Uterus (tissue), 4 donors: ENCODE results near the gene ARID1B. TPM values are rescaled to one million over a fixed set of nuclear protein-coding genes. Genes with fewer than 3 reads are reported as not detected.

ENCODE experiments used
- DNase-seq, 2 donors: peaks; one replicate each; pipeline ENCODE4 v3.0.0-alpha.2; 2019 to 2020
- H3K27ac ChIP-seq, 2 donors: fragments of 200-600 bp; sonication (generic); 1 replicate in 1 of 2; 2 replicates in 1 of 2; pipeline ENCODE4 v1.5.1; 2016 to 2018
- H3K27me3 ChIP-seq, 2 donors: fragments of 200-600 bp; sonication (generic); one replicate each; pipeline ENCODE4 v1.5.1; 2018 to 2019; ENCODE audit warnings: control low read depth in 1 of 2
- H3K36me3 ChIP-seq, 2 donors: fragments of 200-600 bp; sonication (generic); one replicate each; pipeline ENCODE4 v1.5.1; 2019; ENCODE audit warnings: control low read depth in 1 of 2
- H3K4me1 ChIP-seq, 2 donors: fragments of 200-600 bp; sonication (generic); one replicate each; pipeline ENCODE4 v1.5.1; 2018 to 2019; ENCODE audit warnings: control low read depth in 1 of 2
- H3K4me3 ChIP-seq, 2 donors: fragments of 200-600 bp; sonication (generic); 1 replicate in 1 of 2; 2 replicates in 1 of 2; pipeline ENCODE4 v1.5.1; 2018 to 2019; ENCODE audit warnings: mild to moderate bottlenecking in 1 of 2
- H3K9me3 ChIP-seq, 2 donors: fragments of 200-600 bp; sonication (generic); one replicate each; pipeline ENCODE4 v1.5.1; 2019; ENCODE audit warnings: control low read depth in 1 of 2
- CTCF ChIP-seq, 4 experiments: fragments of 200-600 bp in 2 of 4; fragments of 450-650 bp in 2 of 4; sonication (generic) in 2 of 4; IDR thresholded peaks; one replicate each; pipeline ENCODE4 v1.5.1; 2016 to 2019; ENCODE audit warnings: antibody characterized with exemption in 4 of 4, mild to moderate bottlenecking in 2 of 4, moderate library complexity in 1 of 4
- POLR2A ChIP-seq, 2 donors: fragments of 450-650 bp; IDR thresholded peaks; one replicate each; pipeline ENCODE4 v1.6.1; 2016; ENCODE audit warnings: antibody characterized with exemption in 2 of 2, mild to moderate bottlenecking in 1 of 2, moderate library complexity in 1 of 2
- intact Hi-C: fragments of 100-400 bp; cut with DNase I; formaldehyde crosslinking; loops from one replicate; pipeline ENCODE4 v1.15.1; 2023; ENCODE audit warnings: low total_unique reads
- total RNA-seq, 4 donors: library from RNA; depleted of rRNA in 3 of 4; stranded (reverse); fragments of >200 nt in 3 of 4; gene quantifications; one replicate each; pipeline versions ENCODE4 v1.1.0 to v1.2.4, GENCODE V29; 2014 to 2023
- donor health status: DM: yes; HTN: yes; CAD: no.

The ARID1B gene
- total RNA-seq, 4 donors from 2014 or later: 63.8 to 198 (median 125) TPM

- no peak for DNase-seq
- no peaks in the 10 kb centered on the region for H3K27me3 ChIP-seq
- H3K9me3 ChIP-seq: no peaks in the 10 kb centered on the region
- no peak overlapping the region for H3K4me3 ChIP-seq
- intact Hi-C loops: no loop called here
- H3K4me1 ChIP-seq: peaks cover 0 to 4% of the 10 kb centered on the region in 2 donors
- TF ChIP-seq POLR2A (IDR thresholded peaks at IDR 0.05) (no peak), CTCF (IDR thresholded peaks at IDR 0.05) (no peak)
- H3K27ac ChIP-seq: no peak overlapping the region
- no peaks in the 10 kb centered on the region for H3K36me3 ChIP-seq
Measured at GRCh38 chr6:156985309-156985708, 208.1 kb downstream of the ARID1B start.

GRCh38 chr6:156988276-156989158, 211.3 kb downstream of the ARID1B start:
- no peak for TF ChIP-seq POLR2A (IDR thresholded peaks at IDR 0.05)
- no peak for TF ChIP-seq CTCF (IDR thresholded peaks at IDR 0.05)
- Histone ChIP-seq H3K9me3 (no peaks in the 10 kb centered on the region), H3K4me3 (no peak overlapping the region), H3K4me1 (no peaks in the 10 kb centered on the region), H3K27me3 (no peaks in the 10 kb centered on the region), H3K27ac (no peak overlapping the region), H3K36me3 (no peaks in the 10 kb centered on the region)
- no peak for DNase-seq
- intact Hi-C loops: no loop called here

- intact Hi-C loops: no loop called here
- no peaks in the 10 kb centered on the region for H3K27me3 ChIP-seq
- no peaks in the 10 kb centered on the region for H3K4me1 ChIP-seq
- DNase-seq: no peak
- TF ChIP-seq CTCF (IDR thresholded peaks at IDR 0.05): no peak
- no peak for TF ChIP-seq POLR2A (IDR thresholded peaks at IDR 0.05)
- no peaks in the 10 kb centered on the region for H3K36me3 ChIP-seq
- H3K9me3 ChIP-seq: no peaks in the 10 kb centered on the region
- no peak overlapping the region for H3K4me3 ChIP-seq
- no peak overlapping the region for H3K27ac ChIP-seq
Measured at GRCh38 chr6:156989159-156989806, 212.1 kb downstream of the ARID1B start.

- DNase-seq: no peak
- TF ChIP-seq CTCF (IDR thresholded peaks at IDR 0.05) (no peak), POLR2A (IDR thresholded peaks at IDR 0.05) (no peak)
- no peaks in the 10 kb centered on the region for H3K36me3 ChIP-seq
- no peaks in the 10 kb centered on the region for H3K9me3 ChIP-seq
- no peaks in the 10 kb centered on the region for H3K4me1 ChIP-seq
- no peak overlapping the region for H3K4me3 ChIP-seq
- intact Hi-C loops: no loop called here
- H3K27ac ChIP-seq: no peak overlapping the region
- no peaks in the 10 kb centered on the region for H3K27me3 ChIP-seq
Measured at GRCh38 chr6:156992020-156992804, 215.0 kb downstream of the ARID1B start.
